Mesenchymal stem cell (in vitro differentiated cells and primary cell): ENCODE measurements around the gene DNAL4.

Source experiments
- DNase-seq: peaks from one replicate; pipeline ENCODE4 v3.0.0-alpha.2; 2013
- H2AFZ ChIP-seq: one replicate; pipeline ENCODE4 v1.6.1; 2013; ENCODE audit warnings: low read depth, mild to moderate bottlenecking, control low read depth, inconsistent platforms, low read length, moderate library complexity
- H2AK5ac ChIP-seq: 2 replicates; pipeline ENCODE4 v1.6.1; 2013; ENCODE audit warnings: low read length, moderate library complexity, mild to moderate bottlenecking, inconsistent platforms; ENCODE audit not compliant: severe bottlenecking
- H2BK120ac ChIP-seq: one replicate; pipeline ENCODE4 v1.6.1; 2013; ENCODE audit warnings: low read depth, mild to moderate bottlenecking, inconsistent platforms, low read length, moderate library complexity
- H2BK12ac ChIP-seq, 2 experiments: one replicate each; pipeline ENCODE4 v1.6.1; 2013; ENCODE audit warnings: inconsistent platforms in 2 of 2, low read length in 2 of 2, mild to moderate bottlenecking in 2 of 2, moderate library complexity in 2 of 2, control low read depth in 1 of 2
- H2BK15ac ChIP-seq: one replicate; pipeline ENCODE4 v1.6.1; 2013; ENCODE audit warnings: mild to moderate bottlenecking, low read depth, inconsistent platforms; ENCODE audit not compliant: poor library complexity, severe bottlenecking
- H2BK5ac ChIP-seq: 2 replicates; pipeline ENCODE4 v1.6.1; 2013; ENCODE audit warnings: low read depth, mild to moderate bottlenecking, low read length, control low read depth, inconsistent platforms; ENCODE audit not compliant: poor library complexity, severe bottlenecking
- H3K14ac ChIP-seq, 2 experiments: one replicate each; pipeline ENCODE4 v1.6.1; 2013; ENCODE audit warnings: inconsistent platforms in 2 of 2, low read length in 2 of 2, control low read depth in 1 of 2, mild to moderate bottlenecking in 1 of 2, moderate library complexity in 1 of 2
- H3K18ac ChIP-seq, 2 experiments: one replicate each; pipeline ENCODE4 v1.6.1; 2013; ENCODE audit warnings: inconsistent platforms in 2 of 2, low read length in 2 of 2, control low read depth in 1 of 2, low read depth in 1 of 2, mild to moderate bottlenecking in 1 of 2
- H3K23ac ChIP-seq, 2 experiments: one replicate each; pipeline ENCODE4 v1.6.1; 2013; ENCODE audit warnings: inconsistent platforms in 2 of 2, low read length in 2 of 2, mild to moderate bottlenecking in 2 of 2, moderate library complexity in 2 of 2, control low read depth in 1 of 2
- H3K27ac ChIP-seq: 2 replicates; pipeline ENCODE4 v1.5.1; 2013; ENCODE audit warnings: mild to moderate bottlenecking, moderate library complexity, low read length, control low read depth, inconsistent platforms; ENCODE audit not compliant: poor library complexity, severe bottlenecking
- H3K27me3 ChIP-seq, 2 experiments: 2 replicates each; pipeline versions ENCODE4 v1.6.1 to v1.7.0; 2013; ENCODE audit warnings: low read length in 2 of 2, mild to moderate bottlenecking in 2 of 2, moderate library complexity in 2 of 2, control low read depth in 1 of 2, inconsistent platforms in 1 of 2; ENCODE audit not compliant: control insufficient read depth in 1 of 2, insufficient read depth in 1 of 2
- H3K36me3 ChIP-seq, 2 experiments: 2 replicates each; pipeline versions ENCODE4 v1.6.1 to v1.7.0; 2013; ENCODE audit warnings: low read length in 2 of 2, control low read depth in 1 of 2, inconsistent platforms in 1 of 2, low read depth in 1 of 2, mild to moderate bottlenecking in 1 of 2; ENCODE audit not compliant: insufficient read depth in 2 of 2, control insufficient read depth in 1 of 2
- H3K4ac ChIP-seq, 2 experiments: one replicate each; pipeline ENCODE4 v1.6.1; 2013; ENCODE audit warnings: inconsistent platforms in 2 of 2, low read length in 2 of 2, mild to moderate bottlenecking in 2 of 2, moderate library complexity in 2 of 2, control low read depth in 1 of 2, low read depth in 1 of 2
- H3K4me1 ChIP-seq: 2 replicates; pipeline ENCODE4 v1.6.1; 2013; ENCODE audit warnings: low read depth, low read length, control low read depth; ENCODE audit not compliant: control insufficient read depth, insufficient read depth
- H3K4me2 ChIP-seq: 2 replicates; pipeline ENCODE4 v1.6.1; 2013; ENCODE audit warnings: low read length, mild to moderate bottlenecking, inconsistent platforms; ENCODE audit not compliant: poor library complexity, severe bottlenecking
- H3K4me3 ChIP-seq, 2 experiments: 2 replicates each; pipeline versions ENCODE4 v1.5.1 to v1.7.0; 2013; ENCODE audit warnings: low read length in 2 of 2, mild to moderate bottlenecking in 2 of 2, control low read depth in 1 of 2, low read depth in 1 of 2; ENCODE audit not compliant: insufficient read depth in 1 of 2
- H3K79me1 ChIP-seq: replicated peaks from 2 replicates; pipeline ENCODE4 v1.6.1; 2013; ENCODE audit warnings: mild to moderate bottlenecking, control low read depth, low read length, inconsistent platforms; ENCODE audit not compliant: poor library complexity, severe bottlenecking
- H3K9ac ChIP-seq: 2 replicates; pipeline ENCODE4 v1.7.0; 2013; ENCODE audit warnings: mild to moderate bottlenecking, low read length, moderate library complexity
- H3K9me3 ChIP-seq: 2 replicates; pipeline ENCODE4 v1.7.0; 2013; ENCODE audit warnings: mild to moderate bottlenecking, low read length; ENCODE audit not compliant: control insufficient read depth
- H4K8ac ChIP-seq: one replicate; pipeline ENCODE4 v1.6.1; 2013; ENCODE audit warnings: inconsistent platforms, mild to moderate bottlenecking, low read length, moderate library complexity
- H4K91ac ChIP-seq: one replicate; pipeline ENCODE4 v1.6.1; 2013; ENCODE audit warnings: mild to moderate bottlenecking, low read length, inconsistent platforms
- WGBS: methylation state at CpG from one replicate; pipeline ENCODE4 v1.1.7; 2013; ENCODE audit warnings: mixed read lengths; 5-methylcytosine and 5-hydroxymethylcytosine counted together

The DNAL4 gene

DNA sequence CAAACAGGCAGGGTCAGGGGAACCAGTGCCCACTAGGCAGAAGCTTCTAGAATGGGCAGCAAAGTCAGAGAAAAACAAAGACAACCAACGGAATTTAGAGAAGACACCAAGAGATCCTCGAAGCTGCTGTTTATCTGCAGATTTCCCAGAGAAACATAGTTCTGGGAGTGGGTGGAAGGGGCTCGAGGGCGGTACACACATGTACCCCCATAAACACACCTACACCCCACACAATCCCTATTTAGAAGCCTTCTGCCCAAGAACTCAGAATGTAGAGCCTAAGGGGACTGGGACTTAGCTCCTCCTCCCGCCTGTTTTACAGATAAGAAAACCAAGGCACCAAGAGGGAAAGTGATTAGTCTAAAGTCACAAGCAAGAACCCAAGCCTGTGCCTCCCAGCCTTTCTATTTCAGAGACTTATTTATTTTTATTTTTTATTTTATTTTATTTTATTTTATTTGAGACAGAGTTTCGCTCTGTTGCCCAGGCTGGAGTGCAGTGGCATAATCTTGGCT lies 43.5 kb upstream of the DNAL4 start:
- Histone ChIP-seq H3K79me1 (no peaks in the 10 kb centered on the region), H4K91ac (no peak overlapping the region), H2BK120ac (no peak overlapping the region), H2BK12ac (no peak overlapping the region), H3K27me3 (peaks cover 29 to 60% of the 10 kb centered on the region in 2 experiments), H3K23ac (no peak overlapping the region), H3K9ac (no peak overlapping the region), H3K4me1 (peaks cover 3% of the 10 kb centered on the region), H2AFZ (no peak overlapping the region), H2AK5ac (no peak overlapping the region), H4K8ac (no peak overlapping the region), H3K4me3 (no peak overlapping the region), H3K27ac (no peak overlapping the region), H3K4me2 (no peak overlapping the region), H3K18ac (no peak overlapping the region), H3K4ac (no peak overlapping the region), H3K36me3 (no peaks in the 10 kb centered on the region), H3K9me3 (no peaks in the 10 kb centered on the region), H3K14ac (no peak overlapping the region), H2BK15ac (no peak overlapping the region), H2BK5ac (no peak overlapping the region)
- no peak for DNase-seq
- 83% methylated on average over 6 of the region's 6 CpGs for WGBS

DNA sequence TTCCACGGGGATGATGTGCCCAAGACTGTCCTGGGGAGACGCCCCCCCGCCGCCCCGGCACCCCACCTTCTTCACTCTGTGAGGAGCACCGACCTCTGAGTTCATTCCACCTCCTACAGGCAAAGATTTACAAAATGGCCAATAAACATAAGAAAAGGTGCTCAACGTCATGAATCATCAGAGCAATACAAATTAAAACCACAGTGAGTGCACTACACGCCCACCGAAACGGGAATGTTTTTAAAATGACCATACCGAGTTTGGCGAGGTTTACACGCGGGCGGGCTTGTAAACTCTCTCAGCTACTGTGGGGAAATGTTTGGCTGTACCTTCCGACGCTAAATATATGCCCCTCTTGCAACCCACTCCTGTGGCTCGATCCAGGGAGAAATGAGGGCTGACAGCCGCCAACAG lies 42.0 kb upstream of the DNAL4 start:
- no peak overlapping the region for H2BK120ac ChIP-seq
- no peak overlapping the region for H4K91ac ChIP-seq
- no peak overlapping the region for H3K18ac ChIP-seq
- 39% methylated on average over 19 of the region's 19 CpGs for WGBS
- no peak overlapping the region for H3K23ac ChIP-seq
- DNase-seq = peak; percentile 7
- no peaks in the 10 kb centered on the region for H3K36me3 ChIP-seq
- H3K4me1 ChIP-seq = peaks cover 12% of the 10 kb centered on the region
- H3K9me3 ChIP-seq = no peaks in the 10 kb centered on the region
- H4K8ac ChIP-seq = no peak overlapping the region
- H3K27ac ChIP-seq = no peak overlapping the region
- H3K4me2 ChIP-seq = no peak overlapping the region
- no peak overlapping the region for H3K4ac ChIP-seq
- H2AK5ac ChIP-seq = no peak overlapping the region
- H3K79me1 ChIP-seq = no peaks in the 10 kb centered on the region
- peaks cover 13 to 45% of the 10 kb centered on the region in 2 experiments for H3K27me3 ChIP-seq
- H3K14ac ChIP-seq = no peak overlapping the region
- H2BK12ac ChIP-seq = no peak overlapping the region
- no peak overlapping the region for H2AFZ ChIP-seq
- no peak overlapping the region for H2BK5ac ChIP-seq
- no peak overlapping the region for H3K9ac ChIP-seq
- H2BK15ac ChIP-seq = no peak overlapping the region
- no peak overlapping the region for H3K4me3 ChIP-seq

DNA sequence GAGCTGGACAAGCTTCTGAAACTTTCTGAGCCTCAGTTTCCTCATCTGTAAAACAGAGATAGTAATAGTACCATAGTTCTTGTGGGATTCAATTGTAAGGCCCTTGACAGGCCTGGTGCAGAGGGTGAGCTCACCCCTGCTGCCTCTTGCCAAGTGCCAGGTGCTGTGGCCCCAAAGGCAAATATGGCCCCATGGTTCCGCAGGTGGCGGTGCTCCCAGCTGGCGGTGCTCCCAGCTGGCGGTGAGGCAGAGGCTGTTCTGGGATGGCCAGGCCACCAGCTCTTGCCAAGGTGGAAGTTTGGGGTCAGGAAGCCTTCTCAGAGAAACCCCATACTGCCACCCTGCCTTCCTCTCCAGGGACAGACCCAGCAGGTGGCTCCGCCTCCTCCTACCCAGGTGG lies 41.0 kb upstream of the DNAL4 start:
- Histone ChIP-seq H3K9ac (no peak overlapping the region), H4K8ac (no peak overlapping the region), H3K36me3 (no peaks in the 10 kb centered on the region), H3K4me2 (no peak overlapping the region), H4K91ac (no peak overlapping the region), H3K27ac (no peak overlapping the region), H2AFZ (no peak overlapping the region), H3K18ac (no peak overlapping the region), H2BK5ac (no peak overlapping the region), H3K4me3 (no peak overlapping the region), H2BK120ac (no peak overlapping the region), H3K4ac (no peak overlapping the region), H3K79me1 (no peaks in the 10 kb centered on the region), H3K4me1 (peaks cover 15% of the 10 kb centered on the region), H3K27me3 (peaks cover 6 to 36% of the 10 kb centered on the region in 2 experiments), H2BK12ac (no peak overlapping the region), H3K14ac (no peak overlapping the region), H2AK5ac (no peak overlapping the region), H3K23ac (no peak overlapping the region), H3K9me3 (no peaks in the 10 kb centered on the region), H2BK15ac (no peak overlapping the region)
- WGBS = 98% methylated on average over 5 of the region's 5 CpGs
- DNase-seq = no peak

DNA sequence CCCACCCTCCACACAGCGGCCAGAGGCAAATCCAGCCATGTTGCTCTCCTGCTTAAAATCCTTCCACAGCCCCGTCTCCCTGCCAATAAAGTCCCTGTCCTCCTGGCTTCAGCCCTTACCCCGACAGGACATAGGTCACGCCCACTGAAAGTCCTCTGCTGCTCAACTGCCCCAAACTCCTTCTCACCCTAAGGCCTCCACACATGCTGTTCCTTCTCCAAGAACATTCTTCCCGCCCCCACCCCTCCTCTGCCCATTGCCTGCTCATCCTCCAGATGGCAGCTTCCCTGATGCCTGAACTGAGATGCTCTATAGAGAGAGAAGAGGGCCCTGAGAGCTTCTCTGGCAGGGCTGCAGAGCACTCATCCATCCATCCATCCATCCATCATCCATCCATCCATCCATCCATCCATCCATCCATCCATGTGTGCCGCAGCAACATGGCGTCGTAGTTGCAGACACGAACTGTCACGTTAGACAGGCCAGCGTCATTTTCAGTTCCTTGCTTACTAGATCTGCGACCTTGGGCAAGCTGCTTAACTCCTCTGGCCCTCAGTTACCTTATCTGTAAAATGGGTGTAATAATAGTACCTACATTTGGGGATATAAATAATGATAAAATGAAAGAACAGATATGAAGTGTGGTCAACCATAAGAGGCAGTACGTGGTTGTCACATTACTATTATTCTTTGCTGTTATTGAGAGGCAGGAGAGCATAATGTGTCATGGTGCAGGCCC lies 40.4 kb upstream of the DNAL4 start:
- Histone ChIP-seq H3K18ac (no peak overlapping the region), H3K14ac (no peak overlapping the region)

More for the DNA sequence above, 40.4 kb upstream of the DNAL4 start:
- H3K4me1 ChIP-seq = peaks cover 21% of the 10 kb centered on the region
- no peak overlapping the region for H4K8ac ChIP-seq
- no peak overlapping the region for H3K4me3 ChIP-seq
- no peak overlapping the region for H2AFZ ChIP-seq
- no peak overlapping the region for H3K4ac ChIP-seq
- WGBS = 84% methylated on average over 13 of the region's 13 CpGs
- H2BK120ac ChIP-seq = no peak overlapping the region
- no peak overlapping the region for H3K23ac ChIP-seq
- H3K9me3 ChIP-seq = no peaks in the 10 kb centered on the region
- DNase-seq = no peak
- peaks cover 6 to 30% of the 10 kb centered on the region in 2 experiments for H3K27me3 ChIP-seq
- no peak overlapping the region for H2AK5ac ChIP-seq
- H2BK12ac ChIP-seq = no peak overlapping the region
- H3K79me1 ChIP-seq = no peaks in the 10 kb centered on the region
- H3K4me2 ChIP-seq = no peak overlapping the region
- no peaks in the 10 kb centered on the region for H3K36me3 ChIP-seq
- H3K27ac ChIP-seq = no peak overlapping the region
- H2BK15ac ChIP-seq = no peak overlapping the region
- no peak overlapping the region for H3K9ac ChIP-seq
- no peak overlapping the region for H2BK5ac ChIP-seq
- no peak overlapping the region for H4K91ac ChIP-seq
